GM18909 (cell line): ENCODE results near the gene KRT74.

Experiments
- ATAC-seq: cut with Tn5 transposase; IDR thresholded peaks from one replicate; pipeline ENCODE4 v1.9.1; 2021; ENCODE audit warnings: mild to moderate bottlenecking; ENCODE audit not compliant: unreplicated experiment, poor library complexity

KRT74 gene

GRCh38 chr12:52524898-52525591 lies 48.6 kb downstream of the KRT74 start:
- ATAC-seq = no peak

DNA sequence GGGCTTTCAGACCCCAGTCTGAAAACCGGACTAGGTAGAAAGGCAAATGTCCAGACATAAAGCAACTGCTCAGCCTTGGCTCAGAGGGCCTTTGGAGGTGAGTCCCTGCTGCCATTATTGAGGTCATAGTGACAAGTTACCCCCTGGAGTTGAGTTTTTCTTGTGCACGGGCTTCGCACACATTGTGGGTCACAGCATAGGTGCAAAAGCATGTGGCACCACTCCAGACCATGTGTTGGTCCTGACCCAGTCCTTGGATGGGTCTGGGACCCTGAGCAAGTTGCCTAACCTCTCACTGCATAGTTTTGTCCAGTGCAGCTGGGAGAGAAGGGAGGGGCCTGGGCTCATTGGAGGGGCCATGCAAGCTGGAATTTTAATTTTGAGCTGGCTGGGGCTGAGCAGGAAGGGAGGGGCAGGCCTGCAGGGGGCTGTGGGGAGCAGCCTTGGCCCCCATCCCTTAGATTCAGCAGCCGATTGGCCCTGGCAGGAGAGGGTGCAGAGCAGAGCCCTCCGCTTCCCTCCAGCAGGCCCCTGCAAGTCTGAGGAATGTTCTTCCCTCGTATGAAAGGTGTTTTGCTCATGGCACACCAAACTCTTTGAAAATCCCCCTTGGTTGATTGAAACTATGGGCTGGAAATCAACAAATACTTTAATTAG lies 49.3 kb downstream of the KRT74 start:
- ATAC-seq = no peak

GRCh38 chr12:52523824-52524223 lies 49.8 kb downstream of the KRT74 start:
- ATAC-seq = no peak

GRCh38 chr12:52522346-52523011 lies 51.2 kb downstream of the KRT74 start:
- no peak for ATAC-seq

- ATAC-seq = no peak
Observed at GRCh38 chr12:52521568-52522266, 51.9 kb downstream of the KRT74 start.

- ATAC-seq = no peak
Observed at GRCh38 chr12:52521175-52521567, 52.5 kb downstream of the KRT74 start.

- no peak for ATAC-seq
Observed at GRCh38 chr12:52519826-52520662, 53.6 kb downstream of the KRT74 start, which contains the start of gene KRT5. Gene KRT5, minus strand, starts transcription at chr12:52520394. Its CDS starts 98 bp downstream, at chr12:52520296.

GRCh38 chr12:52519387-52519703 lies 54.3 kb downstream of the KRT74 start:
- ATAC-seq = no peak

- no peak for ATAC-seq
Observed at GRCh38 chr12:52518574-52519386, 54.9 kb downstream of the KRT74 start.

- no peak for ATAC-seq
Observed at GRCh38 chr12:52517888-52518287, 55.8 kb downstream of the KRT74 start.

- no peak for ATAC-seq
Observed at GRCh38 chr12:52517005-52517835, 56.4 kb downstream of the KRT74 start.

- no peak for ATAC-seq
Observed at GRCh38 chr12:52515927-52516831, 57.5 kb downstream of the KRT74 start.
